Measurements from ENCODE around the gene FAM184B.

GRCh38 chr4:17605236-17605635 lies 176.2 kb downstream of the FAM184B start:
- no peak for TF ChIP-seq CTCF (conservative IDR thresholded peaks at IDR 0.05; ENCODE audit: low read length)
- no peak for TF ChIP-seq EZH2phosphoT487 (IDR thresholded peaks at IDR 0.05; ENCODE audit: borderline replicate concordance)
